WTC11 (cell line): ENCODE measurements around the gene LZIC. TPM values are rescaled to one million over a fixed set of nuclear protein-coding genes. Genes with fewer than 3 reads are reported as not detected.
A peak's percentile ranks its signal among the peaks of the same experiment; 100 is the strongest.

Source experiments
- ATAC-seq: fragments of 200-7000 bp; cut with Tn5 transposase; 2 replicates; pipeline ENCODE4 v1.10.0; 2021; ENCODE audit warnings: mild to moderate bottlenecking, moderate library complexity
- CTCF ChIA-PET: fragments of 300-600 bp; sonication (Branson Sonifier 250); formaldehyde crosslinking; loops from one replicate; lab custom pipeline; 2021; ENCODE audit warnings: antibody characterized with exemption; lab: Charles Lee
- POLR2A ChIA-PET: fragments of 350-600 bp; sonication (Branson Sonifier 250); formaldehyde crosslinking; loops from one replicate; lab custom pipeline; 2021; ENCODE audit warnings: antibody characterized with exemption; lab: Charles Lee
- DNase-seq: peaks from one replicate; pipeline ENCODE4 v3.0.0; 2021; ENCODE audit warnings: low spot score
- H3K27ac Mint-ChIP-seq: 2 replicates; pipeline ENCODE4 v1.8.0; 2021; ENCODE audit warnings: mixed read lengths
- H3K27me3 Mint-ChIP-seq: 2 replicates; pipeline ENCODE4 v1.8.0; 2021; ENCODE audit warnings: low read depth, mild to moderate bottlenecking, moderate library complexity, mixed read lengths
- H3K36me3 Mint-ChIP-seq: 2 replicates; pipeline ENCODE4 v1.8.0; 2021; ENCODE audit warnings: mixed read lengths
- H3K4me1 Mint-ChIP-seq: 2 replicates; pipeline ENCODE4 v1.8.0; 2022; ENCODE audit warnings: mixed read lengths
- H3K4me3 Mint-ChIP-seq: 2 replicates; pipeline ENCODE4 v1.8.0; 2021; ENCODE audit warnings: mild to moderate bottlenecking, moderate library complexity, mixed read lengths
- H3K9me3 Mint-ChIP-seq: 2 replicates; pipeline ENCODE4 v1.8.0; 2021; ENCODE audit warnings: mixed read lengths
- CBFB ChIP-seq: sonication (generic); formaldehyde crosslinking; IDR thresholded peaks from 2 replicates; pipeline ENCODE4 v1.8.1; 2022; ENCODE audit warnings: mild to moderate bottlenecking, low read depth, missing genetic modification reagents
- CDX4 ChIP-seq: fragments of 250-450 bp; sonication (Bioruptor Pico); IDR thresholded peaks from 2 replicates; pipeline ENCODE4 v1.9.0; 2021; ENCODE audit warnings: moderate library complexity, mild to moderate bottlenecking, inconsistent platforms, borderline replicate concordance
- ESRRA ChIP-seq: sonication (generic); formaldehyde crosslinking; IDR thresholded peaks from 2 replicates; pipeline ENCODE4 v1.8.1; 2022; ENCODE audit warnings: mild to moderate bottlenecking, missing genetic modification reagents, borderline replicate concordance
- FOXP1 ChIP-seq: sonication (generic); formaldehyde crosslinking; IDR thresholded peaks from 2 replicates; pipeline ENCODE4 v1.8.0; 2022; ENCODE audit warnings: missing genetic modification reagents, mild to moderate bottlenecking, moderate library complexity, borderline replicate concordance
- GRHL2 ChIP-seq: fragments of 250-450 bp; sonication (Bioruptor Pico); IDR thresholded peaks from 2 replicates; pipeline ENCODE4 v1.8.0; 2022; ENCODE audit warnings: mild to moderate bottlenecking, moderate library complexity; ENCODE audit not compliant: insufficient replicate concordance, severe bottlenecking
- IRF2 ChIP-seq: sonication (generic); formaldehyde crosslinking; IDR thresholded peaks from 2 replicates; pipeline ENCODE4 v1.8.0; 2022; ENCODE audit warnings: low read depth, missing genetic modification reagents, borderline replicate concordance
- NFATC4 ChIP-seq: fragments of 250-450 bp; sonication (Bioruptor Pico); IDR thresholded peaks from 2 replicates; pipeline ENCODE4 v1.9.0; 2021; ENCODE audit warnings: mild to moderate bottlenecking
- NFYB ChIP-seq: sonication (generic); formaldehyde crosslinking; conservative IDR thresholded peaks from 2 replicates; pipeline ENCODE4 v1.8.0; 2022; ENCODE audit warnings: low read depth, missing genetic modification reagents
- NR1H2 ChIP-seq: sonication (generic); formaldehyde crosslinking; IDR thresholded peaks from 2 replicates; pipeline ENCODE4 v1.9.0; 2021; ENCODE audit warnings: mild to moderate bottlenecking, moderate library complexity, missing genetic modification reagents
- OVOL2 ChIP-seq: fragments of 250-450 bp; sonication (Bioruptor Pico); IDR thresholded peaks from 2 replicates; pipeline ENCODE4 v1.9.0; 2021; ENCODE audit warnings: mild to moderate bottlenecking, borderline replicate concordance
- SOX15 ChIP-seq: fragments of 250-450 bp; sonication (Bioruptor Pico); IDR thresholded peaks from 2 replicates; pipeline ENCODE4 v1.9.0; 2021; ENCODE audit warnings: mild to moderate bottlenecking
- SP1 ChIP-seq: sonication (generic); formaldehyde crosslinking; conservative IDR thresholded peaks from 2 replicates; pipeline ENCODE4 v1.8.1; 2022; ENCODE audit warnings: missing genetic modification reagents
- ZBTB21 ChIP-seq: sonication (generic); formaldehyde crosslinking; IDR thresholded peaks from 2 replicates; pipeline ENCODE4 v1.8.1; 2023; ENCODE audit warnings: mild to moderate bottlenecking, missing genetic modification reagents, borderline replicate concordance
- ZNF219 ChIP-seq: sonication (generic); formaldehyde crosslinking; IDR thresholded peaks from 2 replicates; pipeline ENCODE4 v1.8.0; 2023; ENCODE audit warnings: missing genetic modification reagents, mild to moderate bottlenecking, borderline replicate concordance
- ZNF423 ChIP-seq: fragments of 250-450 bp; sonication (Bioruptor Pico); IDR thresholded peaks from 2 replicates; pipeline ENCODE4 v2.1.2; 2022; ENCODE audit warnings: mild to moderate bottlenecking, moderate library complexity
- ZNF671 ChIP-seq: fragments of 250-450 bp; sonication (Bioruptor Pico); IDR thresholded peaks from 2 replicates; pipeline ENCODE4 v1.8.0; 2021; ENCODE audit warnings: mild to moderate bottlenecking
- total RNA-seq: library from RNA; stranded (reverse); gene quantifications from 3 replicates; pipeline ENCODE4 v1.2.3, GENCODE V29; 2021
- TF ChIP-seq, protein P1 (sequence below): fragments of 200-600 bp; IDR thresholded peaks from 2 replicates; pipeline ENCODE4 v1.8.0; 2022; ENCODE audit warnings: antibody characterized with exemption
- TF ChIP-seq, protein P2 (sequence below): sonication (generic); formaldehyde crosslinking; IDR thresholded peaks from 2 replicates; pipeline ENCODE4 v1.8.0; 2022; ENCODE audit warnings: mild to moderate bottlenecking, missing genetic modification reagents
- TF ChIP-seq, protein P3 (sequence below): fragments of 250-450 bp; sonication (Bioruptor Pico); IDR thresholded peaks from 2 replicates; pipeline ENCODE4 v1.9.0; 2021; ENCODE audit warnings: mild to moderate bottlenecking
- TF ChIP-seq, protein P4 (sequence below): sonication (generic); formaldehyde crosslinking; IDR thresholded peaks from 2 replicates; pipeline ENCODE4 v1.8.0; 2022; ENCODE audit warnings: mild to moderate bottlenecking, missing genetic modification reagents
- TF ChIP-seq, protein P5 (sequence below): sonication (generic); formaldehyde crosslinking; IDR thresholded peaks from 2 replicates; pipeline ENCODE4 v1.8.0; 2022; ENCODE audit warnings: mild to moderate bottlenecking, missing genetic modification reagents

Gene LZIC
- total RNA-seq, 1 experiment from 2014 or later, result 16.9 TPM

GRCh38 chr1:9882296-9882944 lies 60.8 kb downstream of the LZIC start:
- ATAC-seq (no peak), DNase-seq (no peak)
- peaks cover 5% of the 10 kb centered on the region; the same call in 1 of the 2 replicates for H3K4me1 Mint-ChIP-seq
- peak overlapping the region; percentile 67 for H3K27ac Mint-ChIP-seq
- no peaks in the 10 kb centered on the region for H3K36me3 Mint-ChIP-seq
- H3K9me3 Mint-ChIP-seq, result no peaks in the 10 kb centered on the region
- H3K27me3 Mint-ChIP-seq, result no peaks in the 10 kb centered on the region
- no peak overlapping the region for H3K4me3 Mint-ChIP-seq
- POLR2A ChIA-PET, result interaction anchor here (0.6 kb wide), 1 partner anchor 44 kb away, joined by 5 read pairs; no protein-coding TSS in a partner anchor
- CTCF ChIA-PET, result interaction anchor here (1.4 to 1.5 kb wide), 2 partner anchors 14 to 22 kb away, joined by 3 to 4 read pairs; no protein-coding TSS in a partner anchor
- TF ChIP-seq NFYB (CRISPR knock-in tag), result no peak
- TF ChIP-seq, protein P1, sequence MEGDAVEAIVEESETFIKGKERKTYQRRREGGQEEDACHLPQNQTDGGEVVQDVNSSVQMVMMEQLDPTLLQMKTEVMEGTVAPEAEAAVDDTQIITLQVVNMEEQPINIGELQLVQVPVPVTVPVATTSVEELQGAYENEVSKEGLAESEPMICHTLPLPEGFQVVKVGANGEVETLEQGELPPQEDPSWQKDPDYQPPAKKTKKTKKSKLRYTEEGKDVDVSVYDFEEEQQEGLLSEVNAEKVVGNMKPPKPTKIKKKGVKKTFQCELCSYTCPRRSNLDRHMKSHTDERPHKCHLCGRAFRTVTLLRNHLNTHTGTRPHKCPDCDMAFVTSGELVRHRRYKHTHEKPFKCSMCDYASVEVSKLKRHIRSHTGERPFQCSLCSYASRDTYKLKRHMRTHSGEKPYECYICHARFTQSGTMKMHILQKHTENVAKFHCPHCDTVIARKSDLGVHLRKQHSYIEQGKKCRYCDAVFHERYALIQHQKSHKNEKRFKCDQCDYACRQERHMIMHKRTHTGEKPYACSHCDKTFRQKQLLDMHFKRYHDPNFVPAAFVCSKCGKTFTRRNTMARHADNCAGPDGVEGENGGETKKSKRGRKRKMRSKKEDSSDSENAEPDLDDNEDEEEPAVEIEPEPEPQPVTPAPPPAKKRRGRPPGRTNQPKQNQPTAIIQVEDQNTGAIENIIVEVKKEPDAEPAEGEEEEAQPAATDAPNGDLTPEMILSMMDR, result no peak
- no peak for TF ChIP-seq ESRRA
- no peak for TF ChIP-seq IRF2 (CRISPR knock-in tag)
- no peak for TF ChIP-seq ZNF423
- TF ChIP-seq CBFB, result no peak
- no peak for TF ChIP-seq FOXP1 (CRISPR knock-in tag)
- no peak for TF ChIP-seq ZBTB21 (CRISPR knock-in tag)
- TF ChIP-seq, protein P2, sequence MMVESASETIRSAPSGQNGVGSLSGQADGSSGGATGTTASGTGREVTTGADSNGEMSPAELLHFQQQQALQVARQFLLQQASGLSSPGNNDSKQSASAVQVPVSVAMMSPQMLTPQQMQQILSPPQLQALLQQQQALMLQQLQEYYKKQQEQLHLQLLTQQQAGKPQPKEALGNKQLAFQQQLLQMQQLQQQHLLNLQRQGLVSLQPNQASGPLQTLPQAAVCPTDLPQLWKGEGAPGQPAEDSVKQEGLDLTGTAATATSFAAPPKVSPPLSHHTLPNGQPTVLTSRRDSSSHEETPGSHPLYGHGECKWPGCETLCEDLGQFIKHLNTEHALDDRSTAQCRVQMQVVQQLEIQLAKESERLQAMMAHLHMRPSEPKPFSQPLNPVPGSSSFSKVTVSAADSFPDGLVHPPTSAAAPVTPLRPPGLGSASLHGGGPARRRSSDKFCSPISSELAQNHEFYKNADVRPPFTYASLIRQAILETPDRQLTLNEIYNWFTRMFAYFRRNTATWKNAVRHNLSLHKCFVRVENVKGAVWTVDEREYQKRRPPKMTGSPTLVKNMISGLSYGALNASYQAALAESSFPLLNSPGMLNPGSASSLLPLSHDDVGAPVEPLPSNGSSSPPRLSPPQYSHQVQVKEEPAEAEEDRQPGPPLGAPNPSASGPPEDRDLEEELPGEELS (CRISPR knock-in tag), result no peak
- TF ChIP-seq NR1H2 (CRISPR knock-in tag), result no peak
- TF ChIP-seq, protein P3, sequence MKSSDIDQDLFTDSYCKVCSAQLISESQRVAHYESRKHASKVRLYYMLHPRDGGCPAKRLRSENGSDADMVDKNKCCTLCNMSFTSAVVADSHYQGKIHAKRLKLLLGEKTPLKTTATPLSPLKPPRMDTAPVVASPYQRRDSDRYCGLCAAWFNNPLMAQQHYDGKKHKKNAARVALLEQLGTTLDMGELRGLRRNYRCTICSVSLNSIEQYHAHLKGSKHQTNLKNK (CRISPR knock-in tag), result no peak
- no peak for TF ChIP-seq CDX4 (CRISPR knock-in tag)
- TF ChIP-seq ZNF671, result no peak
- TF ChIP-seq, protein P4, sequence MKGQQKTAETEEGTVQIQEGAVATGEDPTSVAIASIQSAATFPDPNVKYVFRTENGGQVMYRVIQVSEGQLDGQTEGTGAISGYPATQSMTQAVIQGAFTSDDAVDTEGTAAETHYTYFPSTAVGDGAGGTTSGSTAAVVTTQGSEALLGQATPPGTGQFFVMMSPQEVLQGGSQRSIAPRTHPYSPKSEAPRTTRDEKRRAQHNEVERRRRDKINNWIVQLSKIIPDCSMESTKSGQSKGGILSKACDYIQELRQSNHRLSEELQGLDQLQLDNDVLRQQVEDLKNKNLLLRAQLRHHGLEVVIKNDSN (CRISPR knock-in tag), result no peak
- TF ChIP-seq NFATC4, result no peak
- no peak for TF ChIP-seq ZNF219 (CRISPR knock-in tag)
- no peak for TF ChIP-seq OVOL2 (CRISPR knock-in tag)

- Mint-ChIP-seq H3K4me3 (no peak overlapping the region), H3K27ac (peak overlapping the region; percentile 67), H3K4me1 (peaks cover 5% of the 10 kb centered on the region; the same call in 1 of the 2 replicates)
- no peak for DNase-seq
- TF ChIP-seq, protein P5, sequence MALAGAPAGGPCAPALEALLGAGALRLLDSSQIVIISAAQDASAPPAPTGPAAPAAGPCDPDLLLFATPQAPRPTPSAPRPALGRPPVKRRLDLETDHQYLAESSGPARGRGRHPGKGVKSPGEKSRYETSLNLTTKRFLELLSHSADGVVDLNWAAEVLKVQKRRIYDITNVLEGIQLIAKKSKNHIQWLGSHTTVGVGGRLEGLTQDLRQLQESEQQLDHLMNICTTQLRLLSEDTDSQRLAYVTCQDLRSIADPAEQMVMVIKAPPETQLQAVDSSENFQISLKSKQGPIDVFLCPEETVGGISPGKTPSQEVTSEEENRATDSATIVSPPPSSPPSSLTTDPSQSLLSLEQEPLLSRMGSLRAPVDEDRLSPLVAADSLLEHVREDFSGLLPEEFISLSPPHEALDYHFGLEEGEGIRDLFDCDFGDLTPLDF (CRISPR knock-in tag), result no peak
- TF ChIP-seq IRF2 (CRISPR knock-in tag) (no peak), GRHL2 (CRISPR knock-in tag) (no peak), SP1 (no peak), ZNF671 (no peak), SOX15 (CRISPR knock-in tag) (no peak)
- TF ChIP-seq, all 79 proteins: peak for 0
- POLR2A ChIA-PET, result no interaction called here
- ATAC-seq, result no peak
- no peaks in the 10 kb centered on the region for H3K36me3 Mint-ChIP-seq
- no peaks in the 10 kb centered on the region for H3K9me3 Mint-ChIP-seq
- H3K27me3 Mint-ChIP-seq, result no peaks in the 10 kb centered on the region
- CTCF ChIA-PET, result interaction anchor here (1.5 kb wide), 1 partner anchor 21 kb away, joined by 3 read pairs; no protein-coding TSS in a partner anchor
These were observed 61.3 kb downstream of the LZIC start for GRCh38 chr1:9881838-9882249.
